ENCODE data around the gene PM20D2. TPM values are rescaled to one million over a fixed set of nuclear protein-coding genes. Genes with fewer than 3 reads are reported as not detected.

PM20D2 gene
- total and polyA plus RNA-seq, 2 of the 13 experiments (the other 11 are each of a cell fraction or from before 2014, with no cell fraction given) = 13.3 to 26.3 TPM

DNA sequence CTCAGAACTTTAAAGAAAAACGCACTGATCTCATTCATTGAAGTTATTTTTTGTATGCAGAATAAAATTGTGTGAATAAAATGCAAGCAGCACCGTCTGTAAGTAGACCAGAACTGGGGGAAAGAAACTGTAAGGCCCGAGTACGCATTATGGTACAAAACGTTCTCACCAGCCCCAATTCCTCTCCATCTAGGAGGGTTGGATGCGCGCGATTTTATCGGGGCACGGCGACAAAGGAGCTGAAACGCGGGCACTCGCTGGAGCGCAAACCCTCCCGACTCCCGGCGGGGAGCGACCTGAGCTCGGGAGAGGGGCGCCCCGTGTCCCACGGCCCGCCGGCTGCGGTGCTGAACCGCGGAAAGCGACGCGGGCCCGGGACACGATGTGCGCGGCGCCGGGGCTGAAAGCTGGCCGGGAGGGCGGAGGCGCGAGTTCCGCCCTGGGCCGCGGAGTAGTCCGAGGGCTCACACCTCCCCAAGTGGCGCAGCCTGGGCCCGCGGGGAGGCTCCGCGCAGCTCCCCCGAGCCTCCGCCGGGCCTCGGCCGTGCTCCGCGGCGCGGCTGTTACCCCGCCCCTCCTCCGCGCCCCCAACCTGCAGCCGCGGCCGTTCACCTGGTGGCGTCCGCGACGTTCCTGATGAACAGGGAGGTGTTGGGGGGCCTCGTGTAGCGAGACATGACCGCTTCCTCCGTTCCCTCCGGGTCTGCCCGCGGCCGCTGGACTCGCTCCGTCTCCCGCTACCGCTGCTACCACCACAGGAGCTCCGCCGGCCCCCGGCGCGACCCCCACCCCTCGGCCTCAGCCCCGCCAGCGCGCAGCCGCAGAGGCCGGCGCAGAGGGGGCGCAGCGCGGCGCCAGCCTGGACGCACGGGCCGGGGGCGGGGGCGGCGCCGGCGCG lies 28.4 kb upstream of the PM20D2 start, which contains the start of gene SRSF12 (continued):
- TF ChIP-seq, protein P1, sequence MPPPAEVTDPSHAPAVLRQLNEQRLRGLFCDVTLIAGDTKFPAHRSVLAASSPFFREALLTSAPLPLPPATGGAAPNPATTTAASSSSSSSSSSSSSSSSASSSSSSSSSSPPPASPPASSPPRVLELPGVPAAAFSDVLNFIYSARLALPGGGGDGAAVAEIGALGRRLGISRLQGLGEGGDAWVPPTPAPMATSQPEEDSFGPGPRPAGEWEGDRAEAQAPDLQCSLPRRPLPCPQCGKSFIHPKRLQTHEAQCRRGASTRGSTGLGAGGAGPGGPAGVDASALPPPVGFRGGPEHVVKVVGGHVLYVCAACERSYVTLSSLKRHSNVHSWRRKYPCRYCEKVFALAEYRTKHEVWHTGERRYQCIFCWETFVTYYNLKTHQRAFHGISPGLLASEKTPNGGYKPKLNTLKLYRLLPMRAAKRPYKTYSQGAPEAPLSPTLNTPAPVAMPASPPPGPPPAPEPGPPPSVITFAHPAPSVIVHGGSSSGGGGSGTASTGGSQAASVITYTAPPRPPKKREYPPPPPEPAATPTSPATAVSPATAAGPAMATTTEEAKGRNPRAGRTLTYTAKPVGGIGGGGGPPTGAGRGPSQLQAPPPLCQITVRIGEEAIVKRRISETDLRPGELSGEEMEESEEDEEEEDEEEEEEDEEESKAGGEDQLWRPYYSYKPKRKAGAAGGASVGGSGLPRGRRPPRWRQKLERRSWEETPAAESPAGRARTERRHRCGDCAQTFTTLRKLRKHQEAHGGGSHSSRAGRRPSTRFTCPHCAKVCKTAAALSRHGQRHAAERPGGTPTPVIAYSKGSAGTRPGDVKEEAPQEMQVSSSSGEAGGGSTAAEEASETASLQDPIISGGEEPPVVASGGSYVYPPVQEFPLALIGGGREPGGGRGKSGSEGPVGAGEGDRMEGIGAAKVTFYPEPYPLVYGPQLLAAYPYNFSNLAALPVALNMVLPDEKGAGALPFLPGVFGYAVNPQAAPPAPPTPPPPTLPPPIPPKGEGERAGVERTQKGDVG (CRISPR knock-in tag; IDR thresholded peaks at IDR 0.05; ENCODE audit: borderline replicate concordance) = no peak
- TF ChIP-seq RAD51 (IDR thresholded peaks at IDR 0.05; ENCODE audit: borderline replicate concordance) = no peak
- no peak for TF ChIP-seq TBL1XR1 (IDR thresholded peaks at IDR 0.05; ENCODE audit: borderline replicate concordance, low read length, partially characterized antibody)
- no peak for TF ChIP-seq ZNF780A (CRISPR knock-in tag; IDR thresholded peaks at IDR 0.05)
- 0 out of 2 replicates have a peak, but pooled peaks have one; percentile 52 for TF ChIP-seq ZNF777 (CRISPR knock-in tag; IDR thresholded peaks at IDR 0.05)
- no peak for TF ChIP-seq PRDM10 (CRISPR knock-in tag; IDR thresholded peaks at IDR 0.05; ENCODE audit: low read depth)
- TF ChIP-seq ZNF451 (CRISPR knock-in tag; IDR thresholded peaks at IDR 0.05) = peak; percentile 43; the same call in 1 of the 2 replicates
- TF ChIP-seq CBX2 (IDR thresholded peaks at IDR 0.05; ENCODE audit: low read depth, low read length) = no peak
- no peak for TF ChIP-seq CBX2 (CRISPR knock-in tag; IDR thresholded peaks at IDR 0.05; ENCODE audit: low read depth)
- peak; percentile 74; the same call in 1 of the 2 replicates for TF ChIP-seq ZNF563 (CRISPR knock-in tag; IDR thresholded peaks at IDR 0.05)
- no peak for TF ChIP-seq PLRG1 (conservative IDR thresholded peaks at IDR 0.05)
- no peak for TF ChIP-seq ZBTB1 (CRISPR knock-in tag; IDR thresholded peaks at IDR 0.05; ENCODE audit: borderline replicate concordance)
- no peak for TF ChIP-seq PHF5A (CRISPR knock-in tag; IDR thresholded peaks at IDR 0.05; ENCODE audit: low read depth, unreplicated experiment)
- TF ChIP-seq ZSCAN22 (CRISPR knock-in tag; IDR thresholded peaks at IDR 0.05) = no peak
- TF ChIP-seq ZFP62 (CRISPR knock-in tag; IDR thresholded peaks at IDR 0.05) = no peak
- 0 out of 2 replicates have a peak, but pooled peaks have one; percentile 41 for TF ChIP-seq KDM2A (CRISPR knock-in tag; IDR thresholded peaks at IDR 0.05; ENCODE audit: borderline replicate concordance, low read depth)
- peak; percentile 11; the same call in 1 of the 2 replicates for TF ChIP-seq TAF1 (CRISPR knock-in tag; IDR thresholded peaks at IDR 0.05)
- TF ChIP-seq, protein P2, sequence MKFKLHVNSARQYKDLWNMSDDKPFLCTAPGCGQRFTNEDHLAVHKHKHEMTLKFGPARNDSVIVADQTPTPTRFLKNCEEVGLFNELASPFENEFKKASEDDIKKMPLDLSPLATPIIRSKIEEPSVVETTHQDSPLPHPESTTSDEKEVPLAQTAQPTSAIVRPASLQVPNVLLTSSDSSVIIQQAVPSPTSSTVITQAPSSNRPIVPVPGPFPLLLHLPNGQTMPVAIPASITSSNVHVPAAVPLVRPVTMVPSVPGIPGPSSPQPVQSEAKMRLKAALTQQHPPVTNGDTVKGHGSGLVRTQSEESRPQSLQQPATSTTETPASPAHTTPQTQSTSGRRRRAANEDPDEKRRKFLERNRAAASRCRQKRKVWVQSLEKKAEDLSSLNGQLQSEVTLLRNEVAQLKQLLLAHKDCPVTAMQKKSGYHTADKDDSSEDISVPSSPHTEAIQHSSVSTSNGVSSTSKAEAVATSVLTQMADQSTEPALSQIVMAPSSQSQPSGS (CRISPR knock-in tag; IDR thresholded peaks at IDR 0.05) = no peak; the same call in 1 of the 2 replicates
- TF ChIP-seq XRCC5 (optimal IDR thresholded peaks at IDR 0.05; ENCODE audit: low read length) = no peak
- TF ChIP-seq ZFY (CRISPR knock-in tag; IDR thresholded peaks at IDR 0.05) = peak; percentile 76
- no peak for TF ChIP-seq SNRNP70 (IDR thresholded peaks at IDR 0.05; ENCODE audit: low read depth, low read length)
- no peak for TF ChIP-seq MIXL1 (CRISPR knock-in tag; IDR thresholded peaks at IDR 0.05)
- TF ChIP-seq ZFP82 (CRISPR knock-in tag; IDR thresholded peaks at IDR 0.05; ENCODE audit: borderline replicate concordance) = no peak

All from HepG2 (cell line).